ENCODE measurements around the gene LMNTD1.
"Not testable (repeated sequence)": the region's sequence is repeated elsewhere in the genome, so short reads cannot be mapped to it uniquely, and the experiment has no call there.

Gene LMNTD1

GRCh38 chr12:25500651-25501050 lies 52.4 kb downstream of the LMNTD1 start:
- Histone ChIP-seq H3K36me3 (ENCODE audit: control insufficient read depth, insufficient read depth, low read length) (no peaks in the 10 kb centered on the region), H3K27me3 (ENCODE audit: control insufficient read depth, insufficient read depth, low read length) (no peaks in the 10 kb centered on the region), H3K27ac (ENCODE audit: low read depth, low read length) (no peak overlapping the region), H3K4me3 (ENCODE audit: low read length) (no peak overlapping the region), H3K9ac (ENCODE audit: low read length) (no peak overlapping the region), H3K4me1 (ENCODE audit: control insufficient read depth, insufficient read depth, low read length) (no peaks in the 10 kb centered on the region)

GRCh38 chr12:25497021-25497420 lies 56.1 kb downstream of the LMNTD1 start:
- no peaks in the 10 kb centered on the region for H3K27me3 ChIP-seq (ENCODE audit: control insufficient read depth, insufficient read depth, low read length)
- H3K27ac ChIP-seq (ENCODE audit: low read depth, low read length) = no peak overlapping the region
- no peak overlapping the region for H3K9ac ChIP-seq (ENCODE audit: low read length)
- no peaks in the 10 kb centered on the region for H3K36me3 ChIP-seq (ENCODE audit: control insufficient read depth, insufficient read depth, low read length)
- H3K4me3 ChIP-seq (ENCODE audit: low read length) = no peak overlapping the region
- H3K4me1 ChIP-seq (ENCODE audit: control insufficient read depth, insufficient read depth, low read length) = no peaks in the 10 kb centered on the region

- H3K27me3 ChIP-seq (ENCODE audit: control insufficient read depth, insufficient read depth, low read length) = no peaks in the 10 kb centered on the region
- H3K9ac ChIP-seq (ENCODE audit: low read length) = no peak overlapping the region
- H3K36me3 ChIP-seq (ENCODE audit: control insufficient read depth, insufficient read depth, low read length) = no peaks in the 10 kb centered on the region
- no peak overlapping the region for H3K27ac ChIP-seq (ENCODE audit: low read depth, low read length)
- no peaks in the 10 kb centered on the region for H3K4me1 ChIP-seq (ENCODE audit: control insufficient read depth, insufficient read depth, low read length)
- no peak overlapping the region for H3K4me3 ChIP-seq (ENCODE audit: low read length)
Observed at GRCh38 chr12:25496098-25496587, 56.9 kb downstream of the LMNTD1 start.

- Histone ChIP-seq H3K4me1 (ENCODE audit: control insufficient read depth, insufficient read depth, low read length) (no peaks in the 10 kb centered on the region), H3K27ac (ENCODE audit: low read depth, low read length) (no peak overlapping the region), H3K27me3 (ENCODE audit: control insufficient read depth, insufficient read depth, low read length) (no peaks in the 10 kb centered on the region), H3K9ac (ENCODE audit: low read length) (no peak overlapping the region), H3K36me3 (ENCODE audit: control insufficient read depth, insufficient read depth, low read length) (no peaks in the 10 kb centered on the region), H3K4me3 (ENCODE audit: low read length) (no peak overlapping the region)
Observed at GRCh38 chr12:25495331-25496097, 57.6 kb downstream of the LMNTD1 start.

GRCh38 chr12:25494926-25495325 lies 58.2 kb downstream of the LMNTD1 start:
- H3K36me3 ChIP-seq (ENCODE audit: control insufficient read depth, insufficient read depth, low read length) = no peaks in the 10 kb centered on the region
- no peak overlapping the region for H3K27ac ChIP-seq (ENCODE audit: low read depth, low read length)
- no peak overlapping the region for H3K4me3 ChIP-seq (ENCODE audit: low read length)
- no peaks in the 10 kb centered on the region for H3K4me1 ChIP-seq (ENCODE audit: control insufficient read depth, insufficient read depth, low read length)
- no peaks in the 10 kb centered on the region for H3K27me3 ChIP-seq (ENCODE audit: control insufficient read depth, insufficient read depth, low read length)
- H3K9ac ChIP-seq (ENCODE audit: low read length) = no peak overlapping the region

GRCh38 chr12:25493682-25494081 lies 59.4 kb downstream of the LMNTD1 start:
- no peaks in the 10 kb centered on the region for H3K36me3 ChIP-seq (ENCODE audit: control insufficient read depth, insufficient read depth, low read length)
- H3K4me1 ChIP-seq (ENCODE audit: control insufficient read depth, insufficient read depth, low read length) = no peaks in the 10 kb centered on the region
- no peak overlapping the region for H3K27ac ChIP-seq (ENCODE audit: low read depth, low read length)
- H3K4me3 ChIP-seq (ENCODE audit: low read length) = no peak overlapping the region
- H3K27me3 ChIP-seq (ENCODE audit: control insufficient read depth, insufficient read depth, low read length) = no peaks in the 10 kb centered on the region
- no peak overlapping the region for H3K9ac ChIP-seq (ENCODE audit: low read length)

- Histone ChIP-seq H3K27me3 (ENCODE audit: control insufficient read depth, insufficient read depth, low read length) (no peaks in the 10 kb centered on the region), H3K4me1 (ENCODE audit: control insufficient read depth, insufficient read depth, low read length) (no peaks in the 10 kb centered on the region), H3K36me3 (ENCODE audit: control insufficient read depth, insufficient read depth, low read length) (no peaks in the 10 kb centered on the region), H3K4me3 (ENCODE audit: low read length) (no peak overlapping the region), H3K9ac (ENCODE audit: low read length) (no peak overlapping the region), H3K27ac (ENCODE audit: low read depth, low read length) (no peak overlapping the region)
Observed at GRCh38 chr12:25491396-25492325, 61.4 kb downstream of the LMNTD1 start.

GRCh38 chr12:25488956-25489870 lies 63.9 kb downstream of the LMNTD1 start:
- H3K27ac ChIP-seq (ENCODE audit: low read depth, low read length); H3K4me3 ChIP-seq (ENCODE audit: low read length); H3K27me3 ChIP-seq (ENCODE audit: control insufficient read depth, insufficient read depth, low read length); H3K36me3 ChIP-seq (ENCODE audit: control insufficient read depth, insufficient read depth, low read length); H3K9ac ChIP-seq (ENCODE audit: low read length); H3K4me1 ChIP-seq (ENCODE audit: control insufficient read depth, insufficient read depth, low read length): not testable (repeated sequence)

GRCh38 chr12:25482625-25483024 lies 70.5 kb downstream of the LMNTD1 start:
- H3K4me1 ChIP-seq (ENCODE audit: control insufficient read depth, insufficient read depth, low read length) = no peaks in the 10 kb centered on the region
- no peak overlapping the region for H3K27ac ChIP-seq (ENCODE audit: low read depth, low read length)
- no peaks in the 10 kb centered on the region for H3K27me3 ChIP-seq (ENCODE audit: control insufficient read depth, insufficient read depth, low read length)
- H3K9ac ChIP-seq (ENCODE audit: low read length) = no peak overlapping the region
- no peaks in the 10 kb centered on the region for H3K36me3 ChIP-seq (ENCODE audit: control insufficient read depth, insufficient read depth, low read length)
- no peak overlapping the region for H3K4me3 ChIP-seq (ENCODE audit: low read length)

GRCh38 chr12:25480145-25480544 lies 72.9 kb downstream of the LMNTD1 start:
- H3K4me1 ChIP-seq (ENCODE audit: control insufficient read depth, insufficient read depth, low read length) = no peaks in the 10 kb centered on the region
- H3K36me3 ChIP-seq (ENCODE audit: control insufficient read depth, insufficient read depth, low read length) = no peaks in the 10 kb centered on the region
- H3K9ac ChIP-seq (ENCODE audit: low read length) = no peak overlapping the region
- no peaks in the 10 kb centered on the region for H3K27me3 ChIP-seq (ENCODE audit: control insufficient read depth, insufficient read depth, low read length)
- no peak overlapping the region for H3K27ac ChIP-seq (ENCODE audit: low read depth, low read length)
- no peak overlapping the region for H3K4me3 ChIP-seq (ENCODE audit: low read length)

GRCh38 chr12:25477217-25477616 lies 75.9 kb downstream of the LMNTD1 start:
- H3K36me3 ChIP-seq (ENCODE audit: control insufficient read depth, insufficient read depth, low read length) = no peaks in the 10 kb centered on the region
- H3K27ac ChIP-seq (ENCODE audit: low read depth, low read length) = no peak overlapping the region
- H3K27me3 ChIP-seq (ENCODE audit: control insufficient read depth, insufficient read depth, low read length) = no peaks in the 10 kb centered on the region
- H3K4me1 ChIP-seq (ENCODE audit: control insufficient read depth, insufficient read depth, low read length) = no peaks in the 10 kb centered on the region
- no peak overlapping the region for H3K4me3 ChIP-seq (ENCODE audit: low read length)
- no peak overlapping the region for H3K9ac ChIP-seq (ENCODE audit: low read length)

- Histone ChIP-seq H3K36me3 (ENCODE audit: control insufficient read depth, insufficient read depth, low read length) (no peaks in the 10 kb centered on the region), H3K4me1 (ENCODE audit: control insufficient read depth, insufficient read depth, low read length) (no peaks in the 10 kb centered on the region), H3K27ac (ENCODE audit: low read depth, low read length) (no peak overlapping the region), H3K9ac (ENCODE audit: low read length) (no peak overlapping the region), H3K4me3 (ENCODE audit: low read length) (no peak overlapping the region), H3K27me3 (ENCODE audit: control insufficient read depth, insufficient read depth, low read length) (no peaks in the 10 kb centered on the region)
Observed at GRCh38 chr12:25472453-25472852, 80.6 kb downstream of the LMNTD1 start.
